H1 (cell line): ENCODE results near the gene GABRG3. TPM values are rescaled to one million over a fixed set of nuclear protein-coding genes. Genes with fewer than 3 reads are reported as not detected.

Experiments
- CTCF ChIA-PET: fragments of 300-600 bp; sonication (Branson Sonifier 250); formaldehyde crosslinking; loops from one replicate; lab custom pipeline; 2021; ENCODE audit not compliant: partially characterized antibody; lab: Charles Lee
- POLR2A ChIA-PET: fragments of 300-600 bp; sonication (Branson Sonifier 250); formaldehyde crosslinking; loops from one replicate; lab custom pipeline; 2021; ENCODE audit warnings: inconsistent platforms; ENCODE audit not compliant: partially characterized antibody; lab: Charles Lee
- DNase-seq, 2 experiments: peaks; one replicate each; pipeline versions ENCODE4 v3.0.0 to v3.0.0-alpha.2; 2010 to 2022; ENCODE audit warnings: low spot score in 2 of 2, low read depth in 1 of 2, mixed read lengths in 1 of 2
- FAIRE-seq: peaks from 2 replicates; lab custom pipeline; 2011; peaks lifted over from hg19 to GRCh38; lab: Jason Lieb, UNC
- H2AFZ ChIP-seq: 2 replicates; pipeline ENCODE4 v1.8.1; 2012; ENCODE audit warnings: low read length, inconsistent platforms
- H2AK5ac ChIP-seq: 2 replicates; pipeline ENCODE4 v1.6.1; 2013; ENCODE audit warnings: low read depth, low read length
- H2BK120ac ChIP-seq: replicated peaks from 2 replicates; pipeline ENCODE3; 2013; ENCODE audit warnings: low read depth, low read length, inconsistent platforms
- H2BK12ac ChIP-seq: 2 replicates; pipeline ENCODE4 v1.6.1; 2013; ENCODE audit warnings: low read depth, low read length
- H2BK15ac ChIP-seq: 2 replicates; pipeline ENCODE4 v1.6.1; 2013; ENCODE audit warnings: low read length
- H2BK20ac ChIP-seq: 2 replicates; pipeline ENCODE4 v1.6.1; 2013; ENCODE audit warnings: low read length
- H2BK5ac ChIP-seq: 2 replicates; pipeline ENCODE4 v1.6.1; 2013; ENCODE audit warnings: low read depth, low read length
- H3K14ac ChIP-seq: 2 replicates; pipeline ENCODE4 v1.6.1; 2013; ENCODE audit warnings: inconsistent platforms; ENCODE audit not compliant: insufficient read length
- H3K18ac ChIP-seq: 2 replicates; pipeline ENCODE4 v1.6.1; 2013; ENCODE audit warnings: low read length; ENCODE audit errors: extremely low read depth
- H3K23ac ChIP-seq: 2 replicates; pipeline ENCODE4 v1.6.1; 2013; ENCODE audit warnings: inconsistent platforms; ENCODE audit not compliant: insufficient read length
- H3K23me2 ChIP-seq: 2 replicates; pipeline ENCODE4 v1.6.1; 2013; ENCODE audit warnings: low read depth, low read length
- H3K27ac ChIP-seq: 2 replicates; pipeline ENCODE4 v1.6.1; 2011; ENCODE audit warnings: low read depth, low read length, inconsistent platforms
- H3K27me3 ChIP-seq, 4 experiments: replicated peaks in 1 of 4; 1 replicate in 1 of 4; 2 replicates in 3 of 4; pipeline versions ENCODE4 v1.6.1 to v1.8.1; 2011 to 2013; ENCODE audit warnings: low read length in 3 of 4, mild to moderate bottlenecking in 3 of 4, inconsistent platforms in 2 of 4, mixed read lengths in 2 of 4, moderate library complexity in 1 of 4; ENCODE audit not compliant: control insufficient read depth in 3 of 4, insufficient read depth in 3 of 4; ENCODE audit errors: extremely low read depth in 1 of 4
- H3K36me3 ChIP-seq, 4 experiments: 2 replicates each; pipeline versions ENCODE4 v1.6.1 to v1.8.1; 2011 to 2013; ENCODE audit warnings: mild to moderate bottlenecking in 4 of 4, low read length in 3 of 4, moderate library complexity in 2 of 4, control low read depth in 1 of 4, inconsistent platforms in 1 of 4; ENCODE audit not compliant: insufficient read depth in 4 of 4, control insufficient read depth in 2 of 4
- H3K4ac ChIP-seq: replicated peaks from 2 replicates; pipeline ENCODE3; 2013; ENCODE audit warnings: low read length, low read depth, mixed read lengths, inconsistent platforms; ENCODE audit not compliant: insufficient read length
- H3K4me1 ChIP-seq, 4 experiments: replicated peaks in 1 of 4; 1 replicate in 1 of 4; 2 replicates in 3 of 4; pipeline versions ENCODE4 v1.6.1 to v1.8.1; 2011 to 2013; ENCODE audit warnings: low read length in 3 of 4, inconsistent platforms in 2 of 4, mixed read lengths in 1 of 4; ENCODE audit not compliant: insufficient read depth in 4 of 4, control insufficient read depth in 3 of 4
- H3K4me2 ChIP-seq, 2 experiments: 2 replicates each; pipeline versions ENCODE4 v1.6.1 to v1.8.1; 2011 to 2013; ENCODE audit warnings: low read depth in 2 of 2, low read length in 2 of 2, control low read depth in 1 of 2, inconsistent platforms in 1 of 2, mild to moderate bottlenecking in 1 of 2; ENCODE audit not compliant: insufficient read depth in 1 of 2
- H3K4me3 ChIP-seq, 4 experiments: fragments of 200-600, 300-600 bp in 1 of 4; sonication (generic), shearing (Covaris generic), sonication (Bioruptor Twin) in 1 of 4; 2 replicates each; pipeline versions ENCODE4 v1.5.1 to v1.8.1; 2011 to 2016; ENCODE audit warnings: low read length in 4 of 4, low read depth in 3 of 4, control low read depth in 2 of 4, inconsistent platforms in 2 of 4, mild to moderate bottlenecking in 2 of 4, mixed read lengths in 1 of 4, moderate library complexity in 1 of 4; ENCODE audit not compliant: insufficient read depth in 2 of 4; ENCODE audit errors: extremely low read depth in 1 of 4
- H3K56ac ChIP-seq: replicated peaks from 2 replicates; pipeline ENCODE3; 2013; ENCODE audit warnings: low read depth, mild to moderate bottlenecking, mixed read lengths, low read length, inconsistent platforms; ENCODE audit not compliant: insufficient read length
- H3K79me1 ChIP-seq: 2 replicates; pipeline ENCODE4 v1.6.1; 2013; ENCODE audit warnings: low read depth, low read length, control low read depth
- H3K79me2 ChIP-seq, 2 experiments: 2 replicates each; pipeline versions ENCODE4 v1.6.1 to v1.8.1; 2012 to 2013; ENCODE audit warnings: low read length in 2 of 2, mild to moderate bottlenecking in 2 of 2, inconsistent platforms in 1 of 2; ENCODE audit not compliant: insufficient read depth in 2 of 2, control insufficient read depth in 1 of 2
- H3K9ac ChIP-seq, 4 experiments: replicated peaks in 1 of 4; 1 replicate in 1 of 4; 2 replicates in 3 of 4; pipeline versions ENCODE4 v1.6.1 to v1.8.1; 2011 to 2013; ENCODE audit warnings: low read depth in 3 of 4, low read length in 3 of 4, control low read depth in 2 of 4, mild to moderate bottlenecking in 2 of 4, moderate library complexity in 2 of 4, inconsistent platforms in 1 of 4; ENCODE audit errors: extremely low read depth in 1 of 4
- H3K9me3 ChIP-seq, 2 experiments: 2 replicates each; pipeline versions ENCODE4 v1.6.1 to v1.8.1; 2012 to 2013; ENCODE audit warnings: mild to moderate bottlenecking in 2 of 2, moderate library complexity in 2 of 2, control low read depth in 1 of 2, inconsistent platforms in 1 of 2, low read depth in 1 of 2, low read length in 1 of 2, mixed read lengths in 1 of 2; ENCODE audit not compliant: insufficient read depth in 2 of 2
- H4K20me1 ChIP-seq, 2 experiments: replicated peaks in 1 of 2; 2 replicates each; pipeline versions ENCODE3 to v1.8.1; 2011 to 2013; ENCODE audit warnings: inconsistent platforms in 2 of 2, low read length in 2 of 2, mild to moderate bottlenecking in 1 of 2; ENCODE audit not compliant: insufficient read depth in 2 of 2, control insufficient read depth in 1 of 2
- H4K5ac ChIP-seq: 2 replicates; pipeline ENCODE4 v1.6.1; 2013; ENCODE audit warnings: low read length, low read depth, mixed read lengths, inconsistent platforms; ENCODE audit not compliant: insufficient read length
- H4K8ac ChIP-seq: 2 replicates; pipeline ENCODE4 v1.8.0; 2013; ENCODE audit warnings: mild to moderate bottlenecking, moderate library complexity, low read length, inconsistent platforms; ENCODE audit not compliant: insufficient read depth; ENCODE audit errors: extremely low read depth
- H4K91ac ChIP-seq: replicated peaks from 2 replicates; pipeline ENCODE3; 2013; ENCODE audit warnings: low read length, mixed read lengths, inconsistent platforms; ENCODE audit not compliant: insufficient read length
- CTCF ChIP-seq, 3 experiments: IDR thresholded peaks; 1 replicate in 2 of 3; 2 replicates in 1 of 3; pipeline versions ENCODE4 v1.5.1 to v1.6.1; 2011; ENCODE audit warnings: low read length in 3 of 3, mild to moderate bottlenecking in 3 of 3, inconsistent platforms in 2 of 3, low read depth in 1 of 3, moderate library complexity in 1 of 3; ENCODE audit not compliant: insufficient read depth in 1 of 3; ENCODE audit errors: control extremely low read depth in 1 of 3
- KDM5A ChIP-seq: fragments of 200-600 bp; IDR thresholded peaks from 2 replicates; pipeline ENCODE4 v1.7.1; 2012; ENCODE audit warnings: mild to moderate bottlenecking, low read length, inconsistent platforms, mixed read lengths
- RAD21 ChIP-seq, 2 experiments: IDR thresholded peaks in 1 of 2; conservative IDR thresholded peaks in 1 of 2; 2 replicates each; pipeline ENCODE4 v1.6.1; 2011; ENCODE audit warnings: low read depth in 2 of 2, low read length in 2 of 2, improper control_type of control experiment in 1 of 2, inconsistent platforms in 1 of 2, mild to moderate bottlenecking in 1 of 2, moderate library complexity in 1 of 2
- WGBS, 2 experiments: shearing (Covaris generic) in 1 of 2; methylation state at CpG; one replicate each; pipeline versions ENCODE4 v1.1.6 to v1.1.7; 2013 to 2015; ENCODE audit warnings: low lambda C conversion rate in 2 of 2, mixed read lengths in 2 of 2, inconsistent platforms in 1 of 2, low coverage in 1 of 2, missing lambda C conversion rate in 1 of 2; ENCODE audit not compliant: insufficient replicate concordance in 2 of 2, insufficient coverage in 1 of 2, insufficient read length in 1 of 2; ENCODE audit errors: extremely low coverage in 1 of 2, missing lambda C conversion rate in 1 of 2; 5-methylcytosine and 5-hydroxymethylcytosine counted together
- polyA plus RNA-seq, 7 experiments: library from polyadenylated mRNA; depleted of rRNA in 3 of 7; stranded (reverse) in 5 of 7; unstranded in 2 of 7; fragments of >200 nt in 5 of 7; fragments of 200-250 nt in 2 of 7; gene quantifications; 1 replicate in 5 of 7; 2 replicates in 1 of 7; 4 replicates in 1 of 7; pipeline versions ENCODE4 v1.2.1 to v1.2.3, GENCODE V29; 2011 to 2013; ENCODE audit warnings: missing spikeins in 2 of 7, mixed read lengths in 2 of 7
- total RNA-seq: library from RNA; stranded (reverse); fragmentation: NEBNext Ultra II Directional; extraction: Animal tissue kit (Norgen Biotek cat#: 25700); gene quantifications from 2 replicates; pipeline ENCODE4 v1.2.1, GENCODE V29; 2021

GABRG3 gene
- total and polyA plus RNA-seq, 2 of the 8 experiments (the other 6 are each of a cell fraction or from before 2014, with no cell fraction given): 0.17 to 0.80 TPM

- H2AFZ ChIP-seq: no peak overlapping the region
- no peak overlapping the region for H3K27ac ChIP-seq
- H3K56ac ChIP-seq: no peak overlapping the region
- no peak overlapping the region for H4K91ac ChIP-seq
- H3K23me2 ChIP-seq: no peaks in the 10 kb centered on the region
- DNase-seq: no peak
- POLR2A ChIA-PET: no interaction called here
- H3K4me3 ChIP-seq: no peak overlapping the region
- FAIRE-seq: no peak
- no peak overlapping the region for H3K14ac ChIP-seq
- no peak overlapping the region for H2BK12ac ChIP-seq
- no peaks in the 10 kb centered on the region for H3K4me1 ChIP-seq
- no peak overlapping the region for H3K18ac ChIP-seq
- no peak overlapping the region for H4K5ac ChIP-seq
- WGBS, 2 experiments: 90% methylated on average over 1 of the region's 1 CpG; no CpG with 5 or more reads in 1 of the 2 experiments
- no peak overlapping the region for H2BK15ac ChIP-seq
- no peaks in the 10 kb centered on the region for H3K27me3 ChIP-seq
- no peak for TF ChIP-seq CTCF (IDR thresholded peaks at IDR 0.05; ENCODE audit: control extremely low read depth in 1 of 3, insufficient read depth in 1 of 3, low read depth in 1 of 3, low read length in 3 of 3)
- TF ChIP-seq KDM5A: no peak
- TF ChIP-seq RAD21 (IDR thresholded peaks at IDR 0.05 in 1 of 2, conservative IDR thresholded peaks at IDR 0.05 in 1 of 2; ENCODE audit: low read depth in 2 of 2, low read length in 2 of 2): no peak
- H2BK120ac ChIP-seq: no peak overlapping the region
- no peaks in the 10 kb centered on the region for H3K79me1 ChIP-seq
- no peaks in the 10 kb centered on the region for H3K36me3 ChIP-seq
- no peak overlapping the region for H3K9ac ChIP-seq
- H2BK20ac ChIP-seq: no peak overlapping the region
- CTCF ChIA-PET: no interaction called here
- no peak overlapping the region for H2BK5ac ChIP-seq
- H3K4ac ChIP-seq: no peak overlapping the region
- H4K20me1 ChIP-seq: no peaks in the 10 kb centered on the region
- no peaks in the 10 kb centered on the region for H3K79me2 ChIP-seq
- no peak overlapping the region for H3K4me2 ChIP-seq
- no peak overlapping the region for H3K23ac ChIP-seq
- no peaks in the 10 kb centered on the region for H3K9me3 ChIP-seq
- no peak overlapping the region for H4K8ac ChIP-seq
- H2AK5ac ChIP-seq: no peak overlapping the region
Observed at GRCh38 chr15:26921433-26921832, 49.5 kb upstream of the GABRG3 start.
